GM18505 (cell line): ENCODE measurements around the gene CHSY3.

Experiments
- ATAC-seq: cut with Tn5 transposase; IDR thresholded peaks from one replicate; pipeline ENCODE4 v1.9.1; 2021; ENCODE audit not compliant: unreplicated experiment
- POLR2A ChIP-seq: IDR thresholded peaks from 4 replicates; pipeline ENCODE4 v1.6.1; 2011; ENCODE audit warnings: borderline replicate concordance; ENCODE audit not compliant: insufficient read depth, insufficient read length; ENCODE audit errors: extremely low read depth

Gene CHSY3

DNA sequence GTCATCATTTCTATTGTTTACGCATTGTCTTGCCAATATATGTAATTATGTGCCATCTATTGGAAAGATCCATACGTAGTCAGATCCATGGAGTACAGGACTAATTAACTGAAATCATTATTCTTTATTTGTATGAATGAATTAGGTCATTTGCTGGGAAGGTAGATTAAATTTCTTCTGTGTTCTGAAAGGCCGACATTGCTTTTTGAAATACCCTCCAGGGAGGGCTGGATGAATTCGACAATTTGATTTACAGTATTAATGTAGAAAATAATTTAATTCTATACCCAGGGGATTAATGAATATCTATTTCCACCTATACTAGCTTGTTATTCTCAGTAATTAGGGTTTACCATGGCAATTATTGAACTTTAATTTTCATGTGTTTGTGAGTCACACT is 117.6 kb downstream of the CHSY3 start:
- ATAC-seq, result no peak
- no peak for TF ChIP-seq POLR2A

DNA sequence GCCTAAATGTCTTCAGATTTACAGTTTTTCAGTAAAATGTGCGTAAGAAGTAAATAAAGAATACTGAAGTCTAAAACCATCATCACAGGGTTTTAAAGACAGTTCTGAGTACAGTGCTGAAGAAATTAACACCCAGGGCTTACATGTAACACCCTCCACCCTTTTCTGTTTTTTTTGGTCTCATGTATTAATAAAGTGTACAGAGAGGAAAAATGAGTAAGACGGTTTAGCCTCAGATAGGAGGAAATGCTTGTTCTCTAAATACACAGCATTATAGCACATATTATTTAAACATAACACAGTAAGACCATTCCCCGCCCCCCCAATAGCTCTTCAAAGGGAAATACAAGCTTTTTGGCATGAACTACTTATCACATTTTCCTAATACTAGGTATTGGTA is 119.3 kb downstream of the CHSY3 start:
- ATAC-seq, result no peak
- no peak for TF ChIP-seq POLR2A

DNA sequence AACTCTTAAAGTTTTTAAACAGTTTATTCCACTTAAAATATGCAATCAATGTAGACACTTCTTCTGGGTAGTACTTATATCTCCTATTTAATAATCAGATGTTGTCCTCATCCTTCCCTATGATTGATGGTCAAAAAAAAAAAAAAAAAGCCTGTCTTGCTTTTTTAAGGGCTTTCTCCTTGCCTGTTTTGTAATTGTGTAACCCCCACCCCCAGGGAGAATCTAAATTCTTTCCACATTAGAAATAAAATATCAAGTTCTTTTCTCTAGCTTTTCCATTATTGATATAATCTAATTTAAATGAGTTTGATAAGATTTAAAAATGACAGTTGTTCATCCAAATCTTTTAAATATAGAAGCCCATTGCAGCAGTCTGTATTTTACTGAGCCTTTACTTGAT is 119.7 kb downstream of the CHSY3 start:
- TF ChIP-seq POLR2A, result no peak
- no peak for ATAC-seq

DNA sequence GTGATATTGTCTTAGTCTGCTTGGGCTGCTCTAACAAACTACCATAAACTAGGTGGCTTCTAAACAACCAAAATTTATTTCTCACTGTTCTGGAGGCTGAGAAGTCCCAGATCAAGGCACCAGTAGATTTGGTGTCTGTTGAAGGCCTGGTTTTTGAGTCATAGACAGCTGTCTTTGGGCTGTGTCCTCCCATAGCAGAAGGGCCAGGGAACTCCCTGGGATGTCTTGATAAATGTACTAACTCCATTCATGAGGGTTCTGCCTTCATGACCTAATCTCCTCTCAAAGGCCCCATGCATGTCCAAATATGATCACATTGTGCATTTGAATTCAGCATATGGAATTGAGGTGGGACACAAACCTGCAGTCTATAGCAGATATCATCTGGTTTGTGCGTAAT is 121.2 kb downstream of the CHSY3 start:
- no peak for TF ChIP-seq POLR2A
- no peak for ATAC-seq

DNA sequence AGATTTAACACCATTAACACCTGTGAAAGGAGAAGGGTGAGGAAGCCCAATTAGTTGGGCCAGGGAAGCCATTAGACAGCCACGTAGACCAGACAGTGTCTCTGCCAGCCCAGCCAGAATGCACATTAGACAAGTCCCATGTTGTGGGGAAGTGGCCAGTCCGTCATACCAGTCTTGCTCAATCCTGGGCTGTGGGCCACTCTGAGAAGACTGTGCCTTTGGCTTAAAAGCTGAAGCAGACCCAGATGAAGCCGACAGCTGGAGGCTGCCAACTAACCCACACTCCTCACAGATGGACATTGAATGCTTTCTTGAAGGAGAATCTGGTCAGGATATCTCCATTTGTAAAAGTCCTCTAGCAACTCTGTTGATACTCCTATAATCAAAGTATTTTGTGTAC is 128.5 kb downstream of the CHSY3 start:
- TF ChIP-seq POLR2A, result no peak
- no peak for ATAC-seq

DNA sequence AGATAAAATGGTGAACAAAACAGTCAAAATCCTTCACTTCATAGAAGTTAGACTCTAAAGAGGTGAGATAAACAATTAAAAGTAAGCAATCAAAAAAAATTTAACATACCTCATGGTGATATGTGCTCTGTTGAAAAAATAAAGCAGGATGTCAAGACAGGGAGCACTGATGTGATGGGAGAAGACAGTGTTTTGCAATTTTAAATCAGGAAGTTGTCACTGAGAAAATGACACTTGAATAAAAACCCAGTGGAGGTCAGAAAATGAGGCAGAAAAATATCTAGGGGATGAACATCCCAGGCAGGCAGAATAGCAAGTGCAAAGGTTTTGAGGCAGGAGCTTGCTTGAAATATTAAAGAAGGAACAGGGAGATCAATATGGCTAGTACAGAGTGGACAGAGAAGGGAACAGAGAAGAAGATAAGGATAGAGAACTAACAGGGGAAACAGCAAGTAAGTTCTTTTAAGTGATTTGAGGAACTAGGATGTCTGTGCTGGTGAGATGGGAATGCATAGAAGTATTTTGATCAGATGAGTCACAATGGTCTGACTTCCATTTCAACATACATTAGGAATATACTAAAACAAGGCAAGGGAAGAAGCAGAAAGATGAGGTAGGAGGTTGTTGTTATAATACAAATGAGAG is 130.4 kb downstream of the CHSY3 start:
- no peak for TF ChIP-seq POLR2A
- no peak for ATAC-seq

DNA sequence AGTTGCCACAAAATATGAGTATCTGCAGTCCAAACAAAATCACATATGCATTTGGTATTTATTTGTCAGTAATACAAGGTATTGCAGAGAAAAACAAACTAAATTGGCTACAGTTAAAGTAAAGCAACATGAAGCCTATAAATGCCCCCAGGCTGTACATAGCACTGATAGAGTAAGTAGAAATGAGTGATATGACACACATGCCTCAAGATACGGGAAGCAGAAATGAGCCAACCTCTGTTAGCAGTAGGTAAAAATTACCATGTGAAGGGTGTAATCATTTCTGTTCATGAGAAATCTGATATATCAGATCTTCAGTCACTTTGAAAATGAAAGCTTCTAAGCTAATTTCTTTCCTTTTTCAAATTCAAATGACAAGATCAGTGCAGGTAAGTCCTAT is 131.1 kb downstream of the CHSY3 start:
- TF ChIP-seq POLR2A, result no peak
- no peak for ATAC-seq

DNA sequence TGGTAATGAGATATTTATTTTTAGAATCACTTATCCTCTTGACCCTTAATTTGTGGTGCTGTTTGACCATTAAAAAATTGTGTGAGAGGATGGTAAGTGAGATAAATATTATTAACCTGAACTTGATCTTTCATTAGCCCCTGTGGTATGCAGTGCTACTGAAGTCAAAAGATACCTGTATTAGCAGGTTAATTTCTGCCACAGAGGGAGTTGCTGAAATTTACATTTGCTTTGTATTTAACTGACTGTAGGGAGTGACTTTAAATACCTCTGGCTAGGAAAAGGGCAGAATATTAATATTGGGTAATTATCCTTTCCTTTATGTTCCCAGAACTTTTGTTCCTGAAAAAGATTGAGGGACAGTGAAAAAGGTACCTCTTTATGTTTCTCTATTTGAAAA is 133.6 kb downstream of the CHSY3 start:
- no peak for TF ChIP-seq POLR2A
- ATAC-seq, result no peak

DNA sequence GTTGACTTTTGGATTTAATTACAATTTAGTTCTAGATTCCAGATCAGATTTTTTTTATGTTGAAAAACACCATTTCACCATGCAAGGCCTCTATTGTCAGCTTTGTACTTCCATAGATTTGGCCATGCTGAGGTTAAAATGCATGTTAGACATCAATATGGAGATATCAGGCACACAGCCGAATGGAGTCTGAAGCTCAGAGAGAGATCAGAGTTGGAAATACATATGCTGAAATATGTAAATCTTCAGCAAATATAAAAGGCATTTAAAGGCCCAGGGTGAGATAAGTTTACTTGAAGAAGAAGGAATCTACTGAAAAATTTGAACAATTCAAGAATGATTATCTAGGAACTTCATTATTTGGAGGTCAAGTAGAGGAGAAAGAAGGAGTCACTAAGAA is 139.6 kb downstream of the CHSY3 start:
- ATAC-seq, result no peak
- TF ChIP-seq POLR2A, result no peak

DNA sequence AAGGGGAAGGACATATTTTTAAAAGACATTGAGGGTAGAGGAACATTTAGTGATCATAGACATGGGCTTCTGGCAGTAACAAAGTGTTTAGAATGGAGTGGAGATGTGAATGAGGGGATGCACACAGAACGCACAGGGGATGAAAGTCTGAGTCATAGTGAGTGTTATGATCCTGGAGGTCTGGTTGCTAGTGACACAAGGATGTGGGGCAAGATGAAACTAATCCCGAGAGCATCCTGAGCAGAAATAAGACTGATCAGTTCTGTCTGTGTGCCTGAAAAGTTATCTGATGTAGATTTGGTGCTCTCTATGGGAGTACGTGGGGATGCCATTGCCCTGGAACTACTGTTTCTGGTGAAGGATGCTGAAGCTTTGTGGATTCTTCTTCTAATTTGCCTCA is 141.1 kb downstream of the CHSY3 start:
- TF ChIP-seq POLR2A, result no peak
- ATAC-seq, result no peak

DNA sequence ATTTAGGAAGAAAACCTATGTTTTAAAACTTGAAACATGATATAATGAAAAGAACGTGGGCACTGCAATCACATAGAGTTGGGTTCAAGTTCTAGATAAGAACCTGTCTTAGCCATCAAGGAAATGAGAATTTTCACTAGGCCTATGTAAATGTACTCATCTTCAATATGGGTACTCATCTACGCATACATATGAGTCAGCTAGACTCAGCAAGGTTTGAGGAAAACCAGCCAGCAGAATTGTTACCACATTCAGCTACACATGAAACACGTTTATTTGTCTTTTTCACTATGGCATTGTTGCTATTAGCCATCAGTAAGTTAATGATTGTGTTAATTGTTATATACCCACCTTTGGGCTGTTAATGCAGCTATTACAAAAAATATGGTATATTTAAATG is 146.3 kb downstream of the CHSY3 start:
- TF ChIP-seq POLR2A, result no peak
- no peak for ATAC-seq

DNA sequence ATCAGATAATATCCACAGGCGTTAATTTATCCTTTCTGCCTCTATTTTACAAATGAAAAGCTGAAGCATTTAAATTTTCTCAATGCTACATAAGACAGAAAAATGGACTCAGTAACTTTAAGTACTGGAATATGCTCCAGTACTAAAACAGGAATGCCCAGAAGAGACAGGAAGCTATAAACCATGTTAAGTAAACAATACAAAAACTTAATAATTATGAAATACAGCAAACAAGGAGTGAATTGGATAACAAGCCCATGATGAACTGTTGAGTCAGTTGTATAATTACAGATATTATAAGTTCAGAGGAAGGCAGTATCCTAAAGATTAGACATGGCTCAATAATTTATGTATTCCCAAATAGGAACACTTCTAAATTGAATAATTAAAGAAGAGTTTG is 148.5 kb downstream of the CHSY3 start:
- TF ChIP-seq POLR2A, result no peak
- ATAC-seq, result no peak

DNA sequence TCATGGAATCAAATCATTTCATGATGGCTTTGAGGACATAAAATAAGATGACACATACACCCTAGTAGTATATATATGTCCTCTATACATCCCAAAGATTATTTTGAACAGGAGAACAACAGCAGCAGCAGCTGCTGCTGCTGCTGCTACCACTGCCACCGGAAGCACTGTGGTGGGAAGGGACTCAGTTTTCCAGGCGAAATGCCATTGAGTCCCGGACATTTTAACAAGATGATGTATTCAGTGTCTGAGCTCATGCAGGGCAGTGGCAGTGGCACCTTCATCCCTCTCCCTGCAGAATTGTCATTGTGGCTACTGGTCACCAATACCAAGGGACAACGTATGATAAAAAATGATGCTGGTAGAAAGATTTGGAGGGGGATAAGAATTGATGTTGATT is 151.3 kb downstream of the CHSY3 start:
- TF ChIP-seq POLR2A, result no peak
- ATAC-seq, result no peak

DNA sequence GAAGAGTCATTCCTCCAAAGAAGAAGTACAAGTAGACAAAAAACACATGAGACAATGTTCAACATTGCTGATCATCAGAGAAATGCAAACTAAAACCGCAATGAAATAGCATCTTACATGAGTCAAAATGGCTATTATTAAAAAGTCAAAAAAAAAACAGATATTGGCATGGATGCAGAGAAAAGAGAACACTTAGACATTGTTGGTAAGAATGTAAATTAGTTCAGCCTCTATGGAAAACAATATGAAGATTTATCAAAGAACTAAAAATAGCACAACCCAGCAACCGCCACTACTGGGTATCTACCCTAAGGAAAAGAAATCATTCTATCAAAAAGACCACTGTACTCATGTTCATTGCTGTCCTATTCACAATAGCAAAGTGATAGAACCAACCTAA is 157.5 kb downstream of the CHSY3 start:
- TF ChIP-seq POLR2A, result no peak
- no peak for ATAC-seq

DNA sequence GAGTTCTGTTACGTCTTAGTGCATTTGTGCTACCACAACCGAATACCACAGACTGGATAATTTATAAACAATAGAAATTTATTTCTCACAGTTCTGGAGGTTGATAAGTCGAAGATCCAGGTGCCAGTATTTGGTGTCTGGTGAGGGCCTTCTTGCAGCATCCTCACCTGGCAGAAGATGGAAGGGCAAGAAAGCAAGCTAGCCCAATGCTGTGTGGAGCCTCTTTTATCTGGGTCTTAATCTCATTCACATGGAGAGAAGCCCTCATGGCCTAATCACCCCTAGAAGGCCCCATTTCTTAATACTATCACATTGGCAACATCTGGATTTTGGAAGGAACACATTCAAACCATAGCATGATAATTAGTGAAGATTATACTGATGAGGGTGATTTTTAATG is 159.3 kb downstream of the CHSY3 start:
- ATAC-seq, result no peak
- no peak for TF ChIP-seq POLR2A
